Measurements from ENCODE around the gene NTRK2.
A peak's percentile ranks its signal among the peaks of the same experiment; 100 is the strongest.

Gene NTRK2

DNA sequence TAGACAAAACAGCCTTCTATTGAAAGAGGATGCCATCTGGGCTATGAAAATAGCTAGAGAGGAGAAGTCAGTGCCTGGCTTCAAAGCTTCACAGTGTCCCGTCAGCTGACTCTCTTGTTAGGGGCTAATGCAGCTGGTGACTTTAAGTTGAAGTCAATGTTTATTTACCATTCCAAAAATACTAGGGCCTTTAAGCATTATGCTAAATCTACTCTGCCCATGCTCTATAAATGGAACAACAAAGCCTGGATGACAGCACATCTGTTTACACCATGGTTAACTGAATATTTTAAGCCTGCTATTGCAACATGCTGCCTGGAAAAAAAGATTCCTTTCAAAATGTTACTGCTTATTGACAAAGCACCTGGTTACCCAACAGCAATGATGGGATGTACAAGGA is 309.1 kb downstream of the NTRK2 start:
- Histone ChIP-seq H3K27ac (ENCODE audit: low read depth, low read length) (no peak overlapping the region), H4K12ac (ENCODE audit: low read depth, low read length) (no peak overlapping the region), H3K9me3 (ENCODE audit: insufficient read depth, low read depth, low read length) (no peaks in the 10 kb centered on the region), H3K14ac (ENCODE audit: low read length) (no peak overlapping the region), H3K4me1 (ENCODE audit: control insufficient read depth in 1 of 2, insufficient read depth in 2 of 2, low read length in 2 of 2) (no peaks in the 10 kb centered on the region), H3K4me3 (ENCODE audit: low read depth, low read length) (no peak overlapping the region), H4K91ac (ENCODE audit: low read depth, low read length) (no peak overlapping the region), H2AK5ac (ENCODE audit: low read length) (no peak overlapping the region), H4K8ac (ENCODE audit: low read depth, low read length) (no peak overlapping the region), H2AFZ (ENCODE audit: insufficient read depth, low read length, poor library complexity) (no peak overlapping the region), H3K79me2 (ENCODE audit: control insufficient read depth, insufficient read depth, low read length, poor library complexity) (no peaks in the 10 kb centered on the region), H3K18ac (ENCODE audit: low read length) (no peak overlapping the region), H3K9ac (ENCODE audit: low read length) (no peak overlapping the region), H3K4me2 (ENCODE audit: low read length) (no peak overlapping the region), H2BK12ac (ENCODE audit: low read length) (no peak overlapping the region), H3K27me3 (ENCODE audit: insufficient read depth, low read length) (no peaks in the 10 kb centered on the region), H3K23ac (ENCODE audit: low read length) (no peak overlapping the region), H2BK120ac (ENCODE audit: insufficient read depth, low read length, poor library complexity) (no peak overlapping the region), H3K79me1 (ENCODE audit: low read length) (no peaks in the 10 kb centered on the region), H3K36me3 (ENCODE audit: control insufficient read depth in 1 of 2, insufficient read depth in 2 of 2, low read length in 2 of 2) (no peaks in the 10 kb centered on the region), H2BK5ac (ENCODE audit: low read depth, low read length, poor library complexity) (no peak overlapping the region), H3K4ac (ENCODE audit: low read depth, low read length) (no peak overlapping the region)
- WGBS (ENCODE audit: extremely low coverage, insufficient coverage, insufficient read length): no CpG with 5 or more reads among the region's 1 CpG
- peak in 1 of 2 donors; percentile 6 for DNase-seq

DNA sequence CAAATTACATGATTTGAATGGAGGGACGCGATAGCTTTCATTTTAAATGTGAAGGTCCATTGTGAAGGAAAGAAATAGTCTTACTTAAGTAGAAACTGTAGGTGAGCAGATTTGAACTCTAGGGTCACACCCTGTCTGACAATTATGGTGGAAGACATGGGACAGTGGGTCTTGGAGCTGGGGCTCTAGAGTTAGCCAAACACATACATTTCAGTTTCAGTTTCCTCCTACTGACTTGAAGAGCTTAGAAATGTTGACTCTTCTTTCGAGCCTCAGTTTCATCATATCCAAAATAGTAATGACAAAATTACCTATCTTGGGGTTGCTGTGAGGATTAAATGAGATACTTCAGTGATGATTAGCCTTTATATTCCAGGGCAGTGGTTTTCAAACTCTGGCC is 314.2 kb downstream of the NTRK2 start:
- Histone ChIP-seq H3K79me1 (ENCODE audit: low read length) (no peaks in the 10 kb centered on the region), H3K27me3 (ENCODE audit: insufficient read depth, low read length) (no peaks in the 10 kb centered on the region), H2AK5ac (ENCODE audit: low read length) (no peak overlapping the region), H3K79me2 (ENCODE audit: control insufficient read depth, insufficient read depth, low read length, poor library complexity) (no peaks in the 10 kb centered on the region), H3K9me3 (ENCODE audit: insufficient read depth, low read depth, low read length) (no peaks in the 10 kb centered on the region), H3K4me3 (ENCODE audit: low read depth, low read length) (no peak overlapping the region), H3K27ac (ENCODE audit: low read depth, low read length) (no peak overlapping the region), H3K18ac (ENCODE audit: low read length) (no peak overlapping the region), H2BK120ac (ENCODE audit: insufficient read depth, low read length, poor library complexity) (no peak overlapping the region), H3K9ac (ENCODE audit: low read length) (no peak overlapping the region), H3K4me2 (ENCODE audit: low read length) (no peak overlapping the region), H4K91ac (ENCODE audit: low read depth, low read length) (no peak overlapping the region), H4K8ac (ENCODE audit: low read depth, low read length) (no peak overlapping the region), H3K4me1 (ENCODE audit: control insufficient read depth in 1 of 2, insufficient read depth in 2 of 2, low read length in 2 of 2) (no peaks in the 10 kb centered on the region), H3K23ac (ENCODE audit: low read length) (no peak overlapping the region), H3K14ac (ENCODE audit: low read length) (no peak overlapping the region), H2BK5ac (ENCODE audit: low read depth, low read length, poor library complexity) (no peak overlapping the region), H3K4ac (ENCODE audit: low read depth, low read length) (no peak overlapping the region), H3K36me3 (ENCODE audit: control insufficient read depth in 1 of 2, insufficient read depth in 2 of 2, low read length in 2 of 2) (no peaks in the 10 kb centered on the region), H2AFZ (ENCODE audit: insufficient read depth, low read length, poor library complexity) (no peak overlapping the region), H4K12ac (ENCODE audit: low read depth, low read length) (no peak overlapping the region), H2BK12ac (ENCODE audit: low read length) (no peak overlapping the region)
- WGBS (ENCODE audit: extremely low coverage, insufficient coverage, insufficient read length): no CpG with 5 or more reads among the region's 3 CpGs
- DNase-seq: no peak

DNA sequence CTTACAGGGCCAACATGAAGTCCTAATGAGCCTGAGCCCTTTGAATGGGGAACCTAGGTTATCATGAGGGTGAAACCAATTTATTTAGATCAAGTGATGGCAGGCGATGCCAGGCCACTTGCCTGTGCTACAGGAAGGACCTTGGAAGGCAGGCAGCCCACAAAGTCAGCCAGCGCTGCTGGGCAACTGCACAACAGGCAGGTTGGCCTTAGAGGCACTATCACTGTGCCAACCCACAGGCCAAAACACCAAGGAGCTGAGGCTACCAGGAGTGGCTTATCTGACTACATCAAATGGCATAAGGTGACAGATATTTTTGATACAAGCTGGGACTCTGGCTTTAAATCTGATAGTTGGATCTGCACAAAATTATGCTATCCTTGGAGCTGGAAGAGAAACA is 319.1 kb downstream of the NTRK2 start:
- Histone ChIP-seq H3K4me1 (ENCODE audit: control insufficient read depth in 1 of 2, insufficient read depth in 2 of 2, low read length in 2 of 2) (no peaks in the 10 kb centered on the region), H3K4ac (ENCODE audit: low read depth, low read length) (no peak overlapping the region), H3K23ac (ENCODE audit: low read length) (no peak overlapping the region), H4K8ac (ENCODE audit: low read depth, low read length) (no peak overlapping the region), H3K14ac (ENCODE audit: low read length) (no peak overlapping the region), H3K79me1 (ENCODE audit: low read length) (no peaks in the 10 kb centered on the region), H2BK12ac (ENCODE audit: low read length) (no peak overlapping the region), H3K27ac (ENCODE audit: low read depth, low read length) (no peak overlapping the region), H4K12ac (ENCODE audit: low read depth, low read length) (no peak overlapping the region), H2AFZ (ENCODE audit: insufficient read depth, low read length, poor library complexity) (no peak overlapping the region), H3K4me2 (ENCODE audit: low read length) (no peak overlapping the region), H3K9ac (ENCODE audit: low read length) (no peak overlapping the region), H2BK5ac (ENCODE audit: low read depth, low read length, poor library complexity) (no peak overlapping the region), H3K4me3 (ENCODE audit: low read depth, low read length) (no peak overlapping the region), H2BK120ac (ENCODE audit: insufficient read depth, low read length, poor library complexity) (no peak overlapping the region), H3K36me3 (ENCODE audit: control insufficient read depth in 1 of 2, insufficient read depth in 2 of 2, low read length in 2 of 2) (no peaks in the 10 kb centered on the region), H3K18ac (ENCODE audit: low read length) (no peak overlapping the region), H4K91ac (ENCODE audit: low read depth, low read length) (no peak overlapping the region), H2AK5ac (ENCODE audit: low read length) (no peak overlapping the region), H3K27me3 (ENCODE audit: insufficient read depth, low read length) (no peaks in the 10 kb centered on the region), H3K79me2 (ENCODE audit: control insufficient read depth, insufficient read depth, low read length, poor library complexity) (no peaks in the 10 kb centered on the region), H3K9me3 (ENCODE audit: insufficient read depth, low read depth, low read length) (no peaks in the 10 kb centered on the region)
- DNase-seq: no peak
- WGBS (ENCODE audit: extremely low coverage, insufficient coverage, insufficient read length): no CpG with 5 or more reads among the region's 2 CpGs

DNA sequence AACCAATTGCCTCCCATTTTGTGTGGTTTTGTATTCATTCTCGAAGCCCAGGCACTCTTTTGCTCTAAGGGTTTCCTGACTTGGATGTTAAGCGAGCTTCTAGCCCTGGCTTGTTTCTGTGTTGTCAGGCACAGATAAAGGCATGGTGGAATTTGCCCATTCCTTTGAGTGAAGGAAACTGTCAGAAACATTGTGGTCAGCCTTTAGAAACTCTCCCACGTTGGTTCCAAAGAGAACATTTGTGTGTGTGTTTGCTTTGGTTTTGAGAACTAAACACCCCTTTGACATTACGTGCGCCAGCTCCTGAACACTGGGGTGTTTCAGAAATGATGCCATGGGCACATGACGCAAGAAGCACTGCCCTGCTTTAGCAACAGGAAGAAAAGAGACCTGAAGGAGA is 320.9 kb downstream of the NTRK2 start:
- H4K12ac ChIP-seq (ENCODE audit: low read depth, low read length): no peak overlapping the region
- no peak overlapping the region for H3K9ac ChIP-seq (ENCODE audit: low read length)
- no peak overlapping the region for H4K91ac ChIP-seq (ENCODE audit: low read depth, low read length)
- no peaks in the 10 kb centered on the region for H3K4me1 ChIP-seq (ENCODE audit: control insufficient read depth in 1 of 2, insufficient read depth in 2 of 2, low read length in 2 of 2)
- no peak overlapping the region for H3K18ac ChIP-seq (ENCODE audit: low read length)
- H2BK120ac ChIP-seq (ENCODE audit: insufficient read depth, low read length, poor library complexity): no peak overlapping the region
- H4K8ac ChIP-seq (ENCODE audit: low read depth, low read length): no peak overlapping the region
- no peak overlapping the region for H3K4ac ChIP-seq (ENCODE audit: low read depth, low read length)
- no peak overlapping the region for H3K4me2 ChIP-seq (ENCODE audit: low read length)
- H3K4me3 ChIP-seq (ENCODE audit: low read depth, low read length): no peak overlapping the region
- H3K27ac ChIP-seq (ENCODE audit: low read depth, low read length): no peak overlapping the region
- no peak overlapping the region for H2BK5ac ChIP-seq (ENCODE audit: low read depth, low read length, poor library complexity)
- H3K79me1 ChIP-seq (ENCODE audit: low read length): no peaks in the 10 kb centered on the region
- H3K23ac ChIP-seq (ENCODE audit: low read length): no peak overlapping the region
- H3K36me3 ChIP-seq (ENCODE audit: control insufficient read depth in 1 of 2, insufficient read depth in 2 of 2, low read length in 2 of 2): no peaks in the 10 kb centered on the region
- WGBS (ENCODE audit: extremely low coverage, insufficient coverage, insufficient read length): no CpG with 5 or more reads among the region's 6 CpGs
- H3K27me3 ChIP-seq (ENCODE audit: insufficient read depth, low read length): no peaks in the 10 kb centered on the region
- no peaks in the 10 kb centered on the region for H3K79me2 ChIP-seq (ENCODE audit: control insufficient read depth, insufficient read depth, low read length, poor library complexity)
- no peak overlapping the region for H2BK12ac ChIP-seq (ENCODE audit: low read length)
- no peak overlapping the region for H2AK5ac ChIP-seq (ENCODE audit: low read length)
- DNase-seq: no peak
- no peak overlapping the region for H3K14ac ChIP-seq (ENCODE audit: low read length)
- no peak overlapping the region for H2AFZ ChIP-seq (ENCODE audit: insufficient read depth, low read length, poor library complexity)
- no peaks in the 10 kb centered on the region for H3K9me3 ChIP-seq (ENCODE audit: insufficient read depth, low read depth, low read length)

All from trophoblast cell (in vitro differentiated cells and primary cell).